Measurements from ENCODE around the gene BLTP2.
"Not testable (repeated sequence)": the region's sequence is repeated elsewhere in the genome, so short reads cannot be mapped to it uniquely, and the experiment has no call there.

DNA sequence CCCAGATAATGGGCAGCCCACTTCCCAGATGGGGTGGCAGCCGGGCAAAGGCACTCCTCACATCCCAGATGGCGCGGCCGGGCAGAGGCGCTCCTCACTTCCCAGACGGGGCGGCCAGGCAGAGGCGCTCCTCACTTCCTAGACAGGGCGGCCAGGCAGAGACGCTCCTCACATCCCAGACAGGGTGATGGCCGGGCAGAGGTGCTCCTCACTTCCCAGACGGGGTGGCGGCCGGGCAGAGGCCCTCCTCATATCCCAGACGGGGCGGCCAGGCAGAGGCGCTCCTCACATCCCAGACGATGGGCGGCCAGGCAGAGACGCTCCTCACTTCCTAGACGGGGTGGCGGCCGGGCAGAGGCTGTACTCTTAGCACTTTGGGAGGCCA lies 14.5 kb upstream of the BLTP2 start:
- not testable (repeated sequence) for TF ChIP-seq POLR2AphosphoS5 (IDR thresholded peaks at IDR 0.05; ENCODE audit: insufficient read depth in 1 of 2, low read depth in 1 of 2); CTCF (IDR thresholded peaks at IDR 0.05); POLR2A (IDR thresholded peaks at IDR 0.05)
